Ascending aorta (tissue), 2 donors: ENCODE data around the gene KCNQ2. TPM values are rescaled to one million over a fixed set of nuclear protein-coding genes. Genes with fewer than 3 reads are reported as not detected.

ENCODE experiments used
- DNase-seq, 2 donors: peaks; one replicate each; pipeline ENCODE4 v3.0.0-alpha.2; 2019; ENCODE audit warnings: low spot score in 2 of 2
- H3K27ac ChIP-seq, 2 donors: fragments of 200-600 bp; sonication (generic); one replicate each; pipeline ENCODE4 v1.5.1; 2016 to 2017; ENCODE audit warnings: mild to moderate bottlenecking in 1 of 2
- H3K27me3 ChIP-seq: fragments of 200-600 bp; sonication (generic); one replicate; pipeline ENCODE4 v1.5.1; 2017
- H3K36me3 ChIP-seq, 2 donors: fragments of 200-600 bp; sonication (generic); one replicate each; pipeline ENCODE4 v1.5.1; 2016
- H3K4me1 ChIP-seq, 2 donors: fragments of 200-600 bp; sonication (generic); one replicate each; pipeline ENCODE4 v1.5.1; 2016 to 2017; ENCODE audit warnings: mild to moderate bottlenecking in 1 of 2
- H3K4me3 ChIP-seq, 2 donors: fragments of 200-600 bp; sonication (generic); one replicate each; pipeline ENCODE4 v1.5.1; 2016 to 2017; ENCODE audit warnings: mild to moderate bottlenecking in 1 of 2
- H3K9me3 ChIP-seq, 2 donors: fragments of 200-600 bp; sonication (generic); one replicate each; pipeline ENCODE4 v1.5.1; 2016
- intact Hi-C: fragments of 100-400 bp; cut with DNase I; formaldehyde crosslinking; loops from one replicate; pipeline ENCODE4 v1.15.1; 2023
- total RNA-seq: library from RNA; depleted of rRNA; stranded (reverse); fragments of >200 nt; gene quantifications from one replicate; pipeline ENCODE4 v1.1.0, GENCODE V29; 2016
- TF ChIP-seq, protein P1 (sequence below), 3 experiments: fragments of 200-600 bp in 2 of 3; fragments of 450-650 bp in 1 of 3; sonication (generic) in 2 of 3; IDR thresholded peaks; one replicate each; pipeline ENCODE4 v1.5.1; 2016 to 2019; ENCODE audit warnings: antibody characterized with exemption in 3 of 3, mild to moderate bottlenecking in 1 of 3, moderate library complexity in 1 of 3

The KCNQ2 gene
- total RNA-seq, 1 donor from 2014 or later: not detected

DNA sequence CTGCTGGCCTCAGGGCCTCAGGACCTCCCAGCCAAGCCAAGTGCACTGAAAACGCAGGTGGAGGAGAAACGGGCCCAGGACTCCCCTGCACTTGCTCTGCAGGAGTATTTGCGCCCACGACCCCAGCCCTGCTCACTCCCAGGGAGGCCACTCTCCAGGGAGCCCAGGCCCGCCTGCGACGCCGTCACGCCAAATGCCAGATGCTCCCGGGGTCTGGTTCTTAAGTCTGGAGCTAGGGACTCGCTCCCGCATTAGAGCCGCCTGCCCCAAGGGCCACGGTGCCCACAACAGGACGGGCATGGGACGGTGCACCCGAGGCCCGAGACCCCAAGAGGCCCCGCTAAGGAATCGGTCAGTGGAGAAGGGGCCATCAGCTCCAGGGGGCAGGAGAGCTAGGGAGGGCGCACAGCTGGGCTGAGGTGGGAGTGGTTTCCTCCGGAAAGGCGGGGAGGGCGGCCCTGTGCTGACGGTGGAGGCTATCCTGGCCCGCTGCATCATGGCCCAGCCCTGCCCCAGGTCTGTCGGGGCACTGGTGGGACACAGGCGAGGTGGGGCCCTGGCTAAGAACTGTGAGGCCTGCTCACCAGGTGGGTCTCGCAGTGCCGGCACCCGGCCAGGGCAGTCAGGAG, 67.2 kb downstream of the KCNQ2 start:
- intact Hi-C loops: no loop called here
- no peaks in the 10 kb centered on the region for H3K4me1 ChIP-seq
- TF ChIP-seq, protein P1, sequence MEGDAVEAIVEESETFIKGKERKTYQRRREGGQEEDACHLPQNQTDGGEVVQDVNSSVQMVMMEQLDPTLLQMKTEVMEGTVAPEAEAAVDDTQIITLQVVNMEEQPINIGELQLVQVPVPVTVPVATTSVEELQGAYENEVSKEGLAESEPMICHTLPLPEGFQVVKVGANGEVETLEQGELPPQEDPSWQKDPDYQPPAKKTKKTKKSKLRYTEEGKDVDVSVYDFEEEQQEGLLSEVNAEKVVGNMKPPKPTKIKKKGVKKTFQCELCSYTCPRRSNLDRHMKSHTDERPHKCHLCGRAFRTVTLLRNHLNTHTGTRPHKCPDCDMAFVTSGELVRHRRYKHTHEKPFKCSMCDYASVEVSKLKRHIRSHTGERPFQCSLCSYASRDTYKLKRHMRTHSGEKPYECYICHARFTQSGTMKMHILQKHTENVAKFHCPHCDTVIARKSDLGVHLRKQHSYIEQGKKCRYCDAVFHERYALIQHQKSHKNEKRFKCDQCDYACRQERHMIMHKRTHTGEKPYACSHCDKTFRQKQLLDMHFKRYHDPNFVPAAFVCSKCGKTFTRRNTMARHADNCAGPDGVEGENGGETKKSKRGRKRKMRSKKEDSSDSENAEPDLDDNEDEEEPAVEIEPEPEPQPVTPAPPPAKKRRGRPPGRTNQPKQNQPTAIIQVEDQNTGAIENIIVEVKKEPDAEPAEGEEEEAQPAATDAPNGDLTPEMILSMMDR (IDR thresholded peaks at IDR 0.05): no peak
- no peaks in the 10 kb centered on the region for H3K9me3 ChIP-seq
- H3K36me3 ChIP-seq: no peaks in the 10 kb centered on the region
- no peak overlapping the region for H3K4me3 ChIP-seq
- no peak overlapping the region for H3K27ac ChIP-seq
- no peak for DNase-seq
- no peaks in the 10 kb centered on the region for H3K27me3 ChIP-seq

DNA sequence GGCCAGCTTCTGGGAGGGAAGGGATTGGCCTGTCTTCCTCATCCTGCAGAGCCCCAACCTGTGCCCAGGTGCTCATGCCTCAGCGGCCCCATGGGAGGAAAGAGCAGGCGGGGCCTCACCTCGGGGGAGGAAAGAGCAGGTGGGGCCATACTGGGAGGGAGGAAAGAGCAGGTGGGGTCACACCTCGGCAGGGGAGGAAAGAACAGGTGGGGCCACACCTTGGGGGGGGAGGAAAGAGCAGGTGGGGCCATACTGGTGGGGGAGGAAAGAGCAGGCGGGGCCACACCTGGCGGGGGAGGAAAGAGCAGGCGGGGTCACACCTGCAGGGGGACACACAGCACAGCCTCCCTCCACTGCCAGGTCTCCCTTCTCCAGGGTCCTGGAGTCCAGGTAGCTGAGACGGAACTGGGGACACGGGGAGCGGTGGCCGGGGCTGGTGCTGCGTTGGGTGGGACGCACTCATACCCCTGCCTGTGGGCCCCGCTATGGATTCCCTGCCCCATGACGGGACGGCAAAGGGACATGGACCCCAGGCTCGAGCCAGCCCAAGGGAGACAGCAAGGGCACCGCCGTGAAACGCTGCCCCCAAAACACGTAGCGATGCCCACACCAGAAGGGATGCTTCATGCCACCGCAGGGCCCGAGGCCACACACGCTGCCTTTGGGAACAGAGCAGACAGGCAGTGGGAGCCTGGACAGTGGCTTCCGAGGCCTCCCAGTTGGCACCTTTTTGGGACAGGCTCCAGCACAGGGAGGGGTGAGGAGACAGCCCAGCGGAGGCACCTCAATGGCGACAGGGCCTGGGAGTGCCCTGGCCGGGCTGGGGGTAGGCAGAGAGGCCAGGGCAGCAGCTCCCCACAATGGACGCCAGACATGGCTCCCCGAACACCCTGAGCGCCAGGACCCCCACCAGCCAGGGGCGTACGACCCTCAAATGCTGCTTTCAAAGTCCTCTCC, 68.0 kb downstream of the KCNQ2 start:
- H3K4me3 ChIP-seq: no peak overlapping the region
- no peaks in the 10 kb centered on the region for H3K4me1 ChIP-seq
- H3K36me3 ChIP-seq: no peaks in the 10 kb centered on the region
- DNase-seq: no peak
- TF ChIP-seq, protein P1 (IDR thresholded peaks at IDR 0.05): no peak
- no peaks in the 10 kb centered on the region for H3K9me3 ChIP-seq
- H3K27me3 ChIP-seq: no peaks in the 10 kb centered on the region
- H3K27ac ChIP-seq: no peak overlapping the region
- intact Hi-C loops: no loop called here

DNA sequence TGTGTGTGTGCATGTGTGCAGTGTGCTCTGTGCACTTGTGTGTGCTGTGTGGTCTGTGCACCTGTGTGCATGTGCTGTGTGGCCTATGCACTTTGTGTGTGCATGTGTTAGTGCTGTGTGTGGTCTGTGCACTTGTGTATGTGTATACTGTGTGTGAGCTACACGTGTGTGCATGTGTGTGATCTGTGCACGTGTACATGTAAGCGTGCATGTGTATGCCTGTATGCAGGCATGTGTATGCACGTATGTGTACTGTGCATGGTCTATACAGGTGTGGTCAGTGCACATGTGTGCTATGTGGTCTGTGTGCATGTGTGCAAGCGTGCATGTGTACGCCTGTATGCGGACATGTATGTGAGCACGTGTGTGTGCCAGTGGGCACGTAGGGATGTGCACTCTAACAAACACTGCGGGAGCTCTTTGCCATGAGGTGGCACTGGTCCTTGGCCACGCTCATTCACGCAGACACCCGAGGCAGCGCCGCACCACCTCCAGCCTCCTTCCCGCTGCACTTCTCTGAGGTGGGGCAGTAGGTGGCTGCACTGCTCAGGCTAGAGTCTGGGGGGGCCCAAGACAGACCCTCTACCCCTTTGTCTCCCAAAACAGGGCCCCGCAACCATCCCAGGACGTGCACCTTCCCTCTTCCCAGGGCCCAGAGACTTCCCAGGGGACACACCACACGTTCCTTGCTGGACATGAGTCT, 68.9 kb downstream of the KCNQ2 start:
- Histone ChIP-seq H3K4me1 (no peaks in the 10 kb centered on the region), H3K4me3 (no peak overlapping the region), H3K27ac (no peak overlapping the region), H3K9me3 (no peaks in the 10 kb centered on the region), H3K36me3 (no peaks in the 10 kb centered on the region), H3K27me3 (no peaks in the 10 kb centered on the region)
- TF ChIP-seq, protein P1 (IDR thresholded peaks at IDR 0.05): no peak
- intact Hi-C loops: no loop called here
- no peak for DNase-seq

DNA sequence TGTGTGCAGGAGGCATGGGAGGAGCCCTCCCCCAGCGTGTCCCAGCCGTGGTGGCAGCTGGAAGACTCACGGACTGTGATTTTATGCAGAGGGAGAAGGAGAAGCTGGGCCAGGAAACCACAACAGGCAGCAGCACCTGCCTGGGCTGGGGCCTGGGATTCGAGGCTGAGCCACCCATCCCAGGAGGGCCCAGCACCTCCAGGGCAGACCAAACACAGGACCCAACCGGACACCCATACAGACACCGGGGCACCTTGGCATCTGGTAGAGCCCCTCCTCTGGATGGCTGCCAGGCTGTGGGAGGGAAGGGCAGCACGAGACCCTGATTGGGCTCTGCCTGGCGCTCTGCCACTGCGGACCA, 69.6 kb downstream of the KCNQ2 start:
- Histone ChIP-seq H3K4me1 (no peaks in the 10 kb centered on the region), H3K27me3 (no peaks in the 10 kb centered on the region), H3K27ac (no peak overlapping the region), H3K4me3 (no peak overlapping the region), H3K9me3 (no peaks in the 10 kb centered on the region), H3K36me3 (no peaks in the 10 kb centered on the region)
- intact Hi-C loops: no loop called here
- no peak for DNase-seq
- TF ChIP-seq, protein P1 (IDR thresholded peaks at IDR 0.05): no peak

DNA sequence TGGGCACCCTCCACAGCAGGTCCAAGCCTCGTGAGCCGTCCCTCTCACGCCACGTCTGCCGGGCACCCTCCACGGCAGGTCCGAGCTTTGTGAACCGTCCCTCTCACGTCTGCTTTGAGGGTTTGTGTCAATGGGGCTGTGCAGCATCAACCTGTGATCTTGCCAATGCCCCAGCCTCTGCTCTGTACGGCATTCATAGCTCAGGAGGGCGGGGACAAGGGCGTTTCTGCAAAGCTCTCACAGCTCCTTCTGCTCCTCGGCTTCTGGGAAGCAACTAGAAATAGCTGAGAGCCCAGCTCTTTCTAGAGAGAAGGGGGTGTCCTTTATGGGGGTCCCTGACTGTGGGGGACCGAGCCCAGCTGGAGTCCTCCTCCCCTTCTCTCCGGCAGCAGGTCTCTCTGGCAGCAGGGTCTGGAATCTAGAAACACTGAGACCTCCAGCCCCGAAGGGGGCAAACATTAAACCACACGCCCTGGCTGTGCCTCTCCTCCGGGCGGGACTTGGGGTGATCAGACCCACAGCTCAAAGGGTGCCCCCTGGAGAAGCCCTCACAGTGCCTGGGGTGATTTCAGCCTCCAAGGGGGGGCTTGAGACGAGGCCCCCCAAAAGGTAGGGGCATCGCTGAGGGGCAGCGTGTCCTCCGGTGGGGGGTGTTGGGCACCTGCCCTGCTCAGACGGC, 70.1 kb downstream of the KCNQ2 start:
- DNase-seq: no peak
- H3K9me3 ChIP-seq: no peaks in the 10 kb centered on the region
- intact Hi-C loops: no loop called here
- TF ChIP-seq, protein P1 (IDR thresholded peaks at IDR 0.05): no peak
- H3K36me3 ChIP-seq: no peaks in the 10 kb centered on the region
- H3K4me3 ChIP-seq: no peak overlapping the region
- no peaks in the 10 kb centered on the region for H3K4me1 ChIP-seq
- no peaks in the 10 kb centered on the region for H3K27me3 ChIP-seq
- H3K27ac ChIP-seq: no peak overlapping the region
